B cell (primary cell): ENCODE measurements around the gene CDA. TPM values are rescaled to one million over a fixed set of nuclear protein-coding genes. Genes with fewer than 3 reads are reported as not detected.

Experiments used
- ATAC-seq: fragments of 200-7000 bp; cut with Tn5 transposase; one replicate; pipeline ENCODE4 v1.10.0; 2021; ENCODE audit warnings: low read depth, mild to moderate bottlenecking, moderate number of reproducible peaks, moderate library complexity
- CTCF ChIA-PET: fragments of 350-600 bp; sonication (Branson Sonifier 250); formaldehyde crosslinking; loops from one replicate; lab custom pipeline; 2021; ENCODE audit warnings: antibody characterized with exemption, inconsistent platforms; lab: Charles Lee
- POLR2A ChIA-PET: fragments of 350-600 bp; sonication (Branson Sonifier 250); formaldehyde crosslinking; loops from one replicate; lab custom pipeline; 2021; ENCODE audit warnings: antibody characterized with exemption; lab: Charles Lee
- DNase-seq: peaks from one replicate; pipeline ENCODE4 v3.0.0; 2013
- H2AFZ ChIP-seq: 2 replicates; pipeline ENCODE4 v1.6.1; 2012; ENCODE audit warnings: mild to moderate bottlenecking, low read depth, low read length; ENCODE audit not compliant: insufficient read depth, poor library complexity, severe bottlenecking
- H3K27ac ChIP-seq, 2 donors: 1 replicate in 1 of 2; 2 replicates in 1 of 2; pipeline ENCODE4 v1.5.1; 2012 to 2013; ENCODE audit warnings: low read length in 2 of 2, mild to moderate bottlenecking in 2 of 2, moderate library complexity in 1 of 2
- H3K27me3 ChIP-seq, 4 experiments: fragments of 200-600 bp in 1 of 4; sonication (generic) in 1 of 4; replicated peaks in 1 of 4; 1 replicate in 2 of 4; 2 replicates in 2 of 4; pipeline versions ENCODE4 v1.6.1 to v1.7.0; 2013 to 2016; ENCODE audit warnings: low read length in 3 of 4, mild to moderate bottlenecking in 2 of 4, mixed read lengths in 1 of 4, moderate library complexity in 1 of 4; ENCODE audit not compliant: insufficient read depth in 4 of 4, control insufficient read depth in 3 of 4; ENCODE audit errors: control extremely low read depth in 1 of 4
- H3K36me3 ChIP-seq, 2 experiments: replicated peaks in 1 of 2; 1 replicate in 1 of 2; 2 replicates in 1 of 2; pipeline versions ENCODE4 v1.6.1 to v1.7.1; 2013; ENCODE audit warnings: low read length in 1 of 2; ENCODE audit not compliant: insufficient read depth in 2 of 2, control insufficient read depth in 1 of 2; ENCODE audit errors: control extremely low read depth in 1 of 2, extremely low read depth in 1 of 2
- H3K4me1 ChIP-seq, 2 donors: fragments of 200-600 bp in 1 of 2; sonication (generic) in 1 of 2; 1 replicate in 1 of 2; 2 replicates in 1 of 2; pipeline versions ENCODE4 v1.5.1 to v1.6.1; 2013 to 2017; ENCODE audit warnings: low read length in 2 of 2; ENCODE audit not compliant: control insufficient read depth in 2 of 2, insufficient read depth in 2 of 2
- H3K4me2 ChIP-seq: replicated peaks from 2 replicates; pipeline ENCODE3; 2012; ENCODE audit warnings: mild to moderate bottlenecking, low read depth, low read length; ENCODE audit not compliant: poor library complexity, severe bottlenecking
- H3K4me3 ChIP-seq, 5 experiments: fragments of 200-600 bp in 1 of 5; sonication (generic) in 1 of 5; 1 replicate in 3 of 5; 2 replicates in 2 of 5; pipeline versions ENCODE4 v1.5.1 to v1.7.0; 2011 to 2016; ENCODE audit warnings: low read length in 4 of 5, mild to moderate bottlenecking in 4 of 5, low read depth in 2 of 5, control low read depth in 1 of 5, moderate library complexity in 1 of 5; ENCODE audit not compliant: insufficient read depth in 1 of 5; ENCODE audit errors: control extremely low read depth in 1 of 5, extremely low read depth in 1 of 5
- H3K79me2 ChIP-seq: fragments of 200-600 bp; sonication (generic); one replicate; pipeline ENCODE4 v1.6.0; 2016; ENCODE audit warnings: low read length; ENCODE audit not compliant: control insufficient read depth, insufficient read depth
- H3K9ac ChIP-seq: fragments of 200-600 bp; sonication (generic); 2 replicates; pipeline ENCODE4 v1.6.1; 2017; ENCODE audit warnings: mild to moderate bottlenecking, low read length, moderate library complexity
- H3K9me3 ChIP-seq, 3 donors: one replicate each; pipeline versions ENCODE4 v1.6.1 to v1.7.1; 2013; ENCODE audit warnings: low read length in 2 of 3; ENCODE audit not compliant: control insufficient read depth in 2 of 3, insufficient read depth in 1 of 3; ENCODE audit errors: control extremely low read depth in 1 of 3
- H4K20me1 ChIP-seq: 2 replicates; pipeline ENCODE4 v1.6.0; 2012; ENCODE audit warnings: mild to moderate bottlenecking, low read length; ENCODE audit not compliant: insufficient read depth, control insufficient read depth, poor library complexity, severe bottlenecking
- H3K27ac Mint-ChIP-seq: one replicate; pipeline ENCODE4 v1.8.0; 2021; ENCODE audit warnings: mixed read lengths
- H3K27me3 Mint-ChIP-seq: one replicate; pipeline ENCODE4 v1.8.0; 2021; ENCODE audit warnings: mixed read lengths
- H3K4me1 Mint-ChIP-seq: one replicate; pipeline ENCODE4 v1.8.0; 2021; ENCODE audit warnings: mixed read lengths
- H3K4me3 Mint-ChIP-seq: one replicate; pipeline ENCODE4 v1.8.0; 2021; ENCODE audit warnings: mixed read lengths
- H3K9me3 Mint-ChIP-seq: one replicate; pipeline ENCODE4 v1.8.0; 2022; ENCODE audit warnings: mixed read lengths; ENCODE audit not compliant: insufficient read depth
- EZH2 ChIP-seq: IDR thresholded peaks from 2 replicates; pipeline ENCODE4 v1.6.1; 2012; ENCODE audit warnings: borderline replicate concordance, low read depth, mild to moderate bottlenecking, moderate library complexity, low read length; ENCODE audit not compliant: insufficient read depth, poor library complexity, severe bottlenecking
- WGBS: methylation state at CpG from one replicate; pipeline ENCODE4 v1.1.5; 2013; ENCODE audit warnings: missing lambda C conversion rate; ENCODE audit not compliant: insufficient coverage; 5-methylcytosine and 5-hydroxymethylcytosine counted together
- intact Hi-C: fragments of 100-400 bp; cut with micrococcal nuclease; formaldehyde crosslinking; loops from one replicate; pipeline ENCODE4 v1.10.0; 2022
- polyA plus RNA-seq: library from polyadenylated mRNA; depleted of rRNA; stranded (reverse); fragments of >200 nt; gene quantifications from 2 replicates; pipeline ENCODE4 v1.2.3, GENCODE V29; 2012
- total RNA-seq, 2 donors: library from RNA; stranded (reverse); fragments of 120-200 nt in 1 of 2; gene quantifications; 1 replicate in 1 of 2; 2 replicates in 1 of 2; pipeline versions ENCODE4 v1.2.3 to v1.2.4, GENCODE V29; 2013 to 2022
- TF ChIP-seq, protein P1 (sequence below): fragments of 200-600 bp; IDR thresholded peaks from one replicate; pipeline ENCODE4 v1.8.0; 2022; ENCODE audit warnings: antibody characterized with exemption, mild to moderate bottlenecking

The CDA gene
- total and polyA plus RNA-seq, 2 donors (not counting 1 experiment from before 2014, with no cell fraction given): 0.64 TPM; not detected in 1

DNA sequence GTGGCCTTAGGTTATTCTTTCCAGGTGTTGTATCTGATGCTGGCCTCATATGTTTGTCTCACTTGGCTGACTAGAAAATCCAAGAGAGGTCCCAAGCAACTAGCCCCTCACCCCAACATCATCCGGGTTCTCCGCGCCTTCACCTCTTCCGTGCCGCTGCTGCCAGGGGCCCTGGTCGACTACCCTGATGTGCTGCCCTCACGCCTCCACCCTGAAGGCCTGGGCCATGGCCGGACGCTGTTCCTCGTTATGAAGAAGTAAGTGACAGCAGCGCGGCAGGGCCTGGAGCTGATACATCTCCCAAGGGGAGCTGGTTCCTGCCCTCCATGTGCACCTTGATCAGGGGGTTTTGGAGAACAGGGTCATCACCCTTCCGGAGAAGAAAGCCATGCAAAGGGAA is 55.5 kb downstream of the CDA start:
- H3K27ac ChIP-seq: no peak overlapping the region
- no peaks in the 10 kb centered on the region for H3K4me1 ChIP-seq
- no peaks in the 10 kb centered on the region for H3K27me3 ChIP-seq
- Mint-ChIP-seq H3K27me3 (no peaks in the 10 kb centered on the region), H3K4me3 (no peak overlapping the region), H3K4me1 (no peaks in the 10 kb centered on the region), H3K27ac (no peak overlapping the region), H3K9me3 (no peaks in the 10 kb centered on the region)
- DNase-seq: no peak
- TF ChIP-seq, protein P1, sequence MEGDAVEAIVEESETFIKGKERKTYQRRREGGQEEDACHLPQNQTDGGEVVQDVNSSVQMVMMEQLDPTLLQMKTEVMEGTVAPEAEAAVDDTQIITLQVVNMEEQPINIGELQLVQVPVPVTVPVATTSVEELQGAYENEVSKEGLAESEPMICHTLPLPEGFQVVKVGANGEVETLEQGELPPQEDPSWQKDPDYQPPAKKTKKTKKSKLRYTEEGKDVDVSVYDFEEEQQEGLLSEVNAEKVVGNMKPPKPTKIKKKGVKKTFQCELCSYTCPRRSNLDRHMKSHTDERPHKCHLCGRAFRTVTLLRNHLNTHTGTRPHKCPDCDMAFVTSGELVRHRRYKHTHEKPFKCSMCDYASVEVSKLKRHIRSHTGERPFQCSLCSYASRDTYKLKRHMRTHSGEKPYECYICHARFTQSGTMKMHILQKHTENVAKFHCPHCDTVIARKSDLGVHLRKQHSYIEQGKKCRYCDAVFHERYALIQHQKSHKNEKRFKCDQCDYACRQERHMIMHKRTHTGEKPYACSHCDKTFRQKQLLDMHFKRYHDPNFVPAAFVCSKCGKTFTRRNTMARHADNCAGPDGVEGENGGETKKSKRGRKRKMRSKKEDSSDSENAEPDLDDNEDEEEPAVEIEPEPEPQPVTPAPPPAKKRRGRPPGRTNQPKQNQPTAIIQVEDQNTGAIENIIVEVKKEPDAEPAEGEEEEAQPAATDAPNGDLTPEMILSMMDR: no peak
- TF ChIP-seq EZH2: no peak
- POLR2A ChIA-PET: no interaction called here
- H3K9ac ChIP-seq: no peak overlapping the region
- no peak overlapping the region for H2AFZ ChIP-seq
- WGBS: 93% methylated on average over 13 of the region's 13 CpGs
- ATAC-seq: no peak
- peaks cover 5 to 23% of the 10 kb centered on the region in 2 experiments for H3K36me3 ChIP-seq
- no peaks in the 10 kb centered on the region for H3K79me2 ChIP-seq
- no peak overlapping the region for H3K4me3 ChIP-seq
- no peak overlapping the region for H3K4me2 ChIP-seq
- H3K9me3 ChIP-seq: no peaks in the 10 kb centered on the region
- CTCF ChIA-PET: no interaction called here
- intact Hi-C loops: no loop called here
- no peaks in the 10 kb centered on the region for H4K20me1 ChIP-seq

DNA sequence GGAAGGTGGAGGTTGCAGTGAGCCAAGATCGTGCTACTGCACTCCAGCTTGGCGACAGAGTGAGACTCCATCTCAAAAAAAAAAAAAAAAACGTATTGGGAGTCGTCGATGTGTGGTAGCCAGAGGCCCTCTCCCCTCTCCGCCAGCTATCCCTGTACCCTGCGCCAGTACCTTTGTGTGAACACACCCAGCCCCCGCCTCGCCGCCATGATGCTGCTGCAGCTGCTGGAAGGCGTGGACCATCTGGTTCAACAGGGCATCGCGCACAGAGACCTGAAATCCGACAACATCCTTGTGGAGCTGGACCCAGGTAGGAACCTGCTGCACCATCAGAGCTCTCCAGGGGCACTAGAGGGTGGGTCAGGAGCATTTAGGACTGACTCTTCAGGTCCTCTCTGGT is 56.5 kb downstream of the CDA start:
- Histone ChIP-seq H3K4me1 (no peaks in the 10 kb centered on the region), H3K36me3 (peaks cover 5 to 32% of the 10 kb centered on the region in 2 experiments), H3K4me3 (no peak overlapping the region), H3K27me3 (no peaks in the 10 kb centered on the region), H3K9ac (no peak overlapping the region), H3K79me2 (no peaks in the 10 kb centered on the region), H2AFZ (no peak overlapping the region), H4K20me1 (no peaks in the 10 kb centered on the region), H3K27ac (no peak overlapping the region), H3K4me2 (no peak overlapping the region), H3K9me3 (no peaks in the 10 kb centered on the region)
- no peaks in the 10 kb centered on the region for H3K9me3 Mint-ChIP-seq
- CTCF ChIA-PET: interaction anchor here (3.6 kb wide), 1 partner anchor 12 kb away, joined by 15 read pairs; the partner anchor contains the start of gene PINK1
- no peak overlapping the region for H3K27ac Mint-ChIP-seq
- no peak for ATAC-seq
- 89% methylated on average over 11 of the region's 14 CpGs for WGBS
- no peak for DNase-seq
- intact Hi-C loops: no loop called here
- POLR2A ChIA-PET: interaction anchor here (0.6 kb wide), 1 partner anchor 586 kb away, joined by 5 read pairs; no protein-coding TSS in a partner anchor
- no peak overlapping the region for H3K4me3 Mint-ChIP-seq
- TF ChIP-seq EZH2: no peak
- TF ChIP-seq, protein P1: no peak
- H3K27me3 Mint-ChIP-seq: no peaks in the 10 kb centered on the region
- H3K4me1 Mint-ChIP-seq: no peaks in the 10 kb centered on the region
